OCI-LY1 (cell line): ENCODE measurements around the gene IL31.

Experiments
- H2AFZ ChIP-seq: fragments of 200-600 bp; sonication (generic), shearing (Covaris generic); 2 replicates; pipeline ENCODE4 v1.6.0; 2014; ENCODE audit warnings: antibody characterized with exemption, mild to moderate bottlenecking, low read length
- H3F3A ChIP-seq: fragments of 200-600 bp; sonication (generic), shearing (Covaris generic); 2 replicates; pipeline ENCODE4 v1.6.0; 2014; ENCODE audit warnings: mild to moderate bottlenecking, antibody characterized with exemption, low read length, moderate library complexity; ENCODE audit not compliant: insufficient read depth
- H3K27ac ChIP-seq: fragments of 200-600 bp; sonication (generic); 2 replicates; pipeline ENCODE4 v1.5.1; 2014; ENCODE audit warnings: low read length, mixed run types, mild to moderate bottlenecking, low read depth; ENCODE audit not compliant: poor library complexity, severe bottlenecking
- H3K27me3 ChIP-seq: fragments of 200-600 bp; sonication (generic); 2 replicates; pipeline ENCODE4 v1.6.0; 2014; ENCODE audit warnings: antibody characterized with exemption, mild to moderate bottlenecking, low read length, moderate library complexity; ENCODE audit not compliant: insufficient read depth
- H3K36me3 ChIP-seq: fragments of 200-600 bp; sonication (generic); 2 replicates; pipeline ENCODE4 v1.6.1; 2014; ENCODE audit warnings: mild to moderate bottlenecking, antibody characterized with exemption, low read length, moderate library complexity, mixed read lengths; ENCODE audit not compliant: insufficient read depth
- H3K4me1 ChIP-seq: fragments of 200-600 bp; sonication (generic); 2 replicates; pipeline ENCODE4 v1.5.1; 2014; ENCODE audit warnings: mild to moderate bottlenecking, low read length, moderate library complexity; ENCODE audit not compliant: insufficient read depth, severe bottlenecking
- H3K4me2 ChIP-seq: fragments of 200-600 bp; sonication (generic), shearing (Covaris generic); 2 replicates; pipeline ENCODE4 v1.6.1; 2014; ENCODE audit warnings: low read length
- H3K4me3 ChIP-seq: fragments of 200-600 bp; sonication (generic); 2 replicates; pipeline ENCODE4 v1.5.1; 2014; ENCODE audit warnings: low read length, low read depth, mild to moderate bottlenecking, mixed read lengths; ENCODE audit not compliant: poor library complexity, severe bottlenecking
- H3K79me2 ChIP-seq: fragments of 200-600 bp; shearing (Covaris generic); 2 replicates; pipeline ENCODE4 v1.6.1; 2016; ENCODE audit warnings: mixed run types, low read length, mixed read lengths; ENCODE audit not compliant: insufficient read depth
- H3K9ac ChIP-seq: fragments of 200-600 bp; sonication (generic), shearing (Covaris generic); 2 replicates; pipeline ENCODE4 v1.6.1; 2014; ENCODE audit warnings: mild to moderate bottlenecking, low read length, mixed read lengths
- H3K9me2 ChIP-seq: fragments of 200-600 bp; sonication (generic), shearing (Covaris generic); 2 replicates; pipeline ENCODE4 v1.6.1; 2014; ENCODE audit warnings: low read depth, mild to moderate bottlenecking, low read length, mixed read lengths
- H3K9me3 ChIP-seq: fragments of 200-600 bp; shearing (Covaris generic); 2 replicates; pipeline ENCODE4 v1.6.1; 2014; ENCODE audit warnings: low read length, mixed read lengths
- H4K20me1 ChIP-seq: fragments of 200-600 bp; sonication (generic), shearing (Covaris generic); 2 replicates; pipeline ENCODE4 v1.6.0; 2016; ENCODE audit warnings: mild to moderate bottlenecking, low read length; ENCODE audit not compliant: insufficient read depth
- CTCF ChIP-seq: fragments of 200-600 bp; sonication (generic), shearing (Covaris generic); IDR thresholded peaks from 2 replicates; pipeline ENCODE4 v1.5.1; 2017; ENCODE audit warnings: mild to moderate bottlenecking, antibody characterized with exemption, low read length, moderate library complexity, mixed read lengths
- EZH2 ChIP-seq: fragments of 200-600 bp; sonication (generic), shearing (Covaris generic); IDR thresholded peaks from 2 replicates; pipeline ENCODE4 v1.8.0; 2017; ENCODE audit warnings: borderline replicate concordance, mixed run types, mild to moderate bottlenecking, antibody characterized with exemption, low read length, moderate library complexity, mixed read lengths

Gene IL31

GRCh38 chr12:122172262-122172939 lies 1.6 kb downstream of the IL31 start:
- Histone ChIP-seq H3K36me3 (no peaks in the 10 kb centered on the region), H3K4me3 (no peak overlapping the region), H3K79me2 (no peaks in the 10 kb centered on the region), H3K4me1 (no peaks in the 10 kb centered on the region), H3K27ac (no peak overlapping the region), H2AFZ (no peak overlapping the region), H3K9me2 (no peaks in the 10 kb centered on the region), H3K9ac (no peak overlapping the region), H3K9me3 (no peaks in the 10 kb centered on the region), H3K27me3 (0 out of 2 replicates have a peak, but pooled peaks cover 10% of the 10 kb centered on the region), H4K20me1 (no peaks in the 10 kb centered on the region), H3F3A (no peaks in the 10 kb centered on the region), H3K4me2 (no peak overlapping the region)
- TF ChIP-seq CTCF: no peak
- no peak for TF ChIP-seq EZH2

- no peaks in the 10 kb centered on the region for H3K79me2 ChIP-seq
- H2AFZ ChIP-seq: no peak overlapping the region
- H3K9me3 ChIP-seq: no peaks in the 10 kb centered on the region
- 0 out of 2 replicates have a peak, but pooled peaks cover 10% of the 10 kb centered on the region for H3K27me3 ChIP-seq
- TF ChIP-seq EZH2: no peak
- no peak for TF ChIP-seq CTCF
- H3K4me3 ChIP-seq: no peak overlapping the region
- no peak overlapping the region for H3K9ac ChIP-seq
- no peaks in the 10 kb centered on the region for H3K9me2 ChIP-seq
- no peak overlapping the region for H3K27ac ChIP-seq
- H4K20me1 ChIP-seq: no peaks in the 10 kb centered on the region
- H3F3A ChIP-seq: no peaks in the 10 kb centered on the region
- H3K36me3 ChIP-seq: no peaks in the 10 kb centered on the region
- H3K4me2 ChIP-seq: no peak overlapping the region
- H3K4me1 ChIP-seq: no peaks in the 10 kb centered on the region
These were observed 2.6 kb downstream of the IL31 start for GRCh38 chr12:122171399-122171798.

DNA sequence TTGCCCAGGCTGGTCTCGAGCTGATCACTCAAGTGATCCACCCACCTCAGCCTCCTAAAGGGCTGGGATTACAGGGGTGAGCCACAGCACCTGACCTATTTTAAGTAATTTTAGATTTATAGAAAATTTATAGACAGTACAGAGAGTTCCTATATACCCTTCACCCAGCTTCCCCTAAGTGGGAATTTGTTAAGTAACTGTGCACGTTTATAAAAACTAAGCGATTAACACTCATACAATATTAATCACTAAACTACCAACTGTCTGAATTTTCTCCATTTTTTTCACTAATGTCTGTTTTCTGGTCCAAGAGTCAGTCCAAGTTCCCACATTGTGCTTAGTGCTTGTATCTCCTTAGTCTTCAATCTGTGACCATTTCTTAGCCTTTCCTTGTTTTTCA lies 5.5 kb downstream of the IL31 start:
- Histone ChIP-seq H3K27ac (no peak overlapping the region), H4K20me1 (no peaks in the 10 kb centered on the region), H2AFZ (no peak overlapping the region), H3K4me1 (no peaks in the 10 kb centered on the region), H3K4me3 (no peak overlapping the region), H3F3A (no peaks in the 10 kb centered on the region), H3K27me3 (0 out of 2 replicates have a peak, but pooled peaks cover 10% of the 10 kb centered on the region), H3K79me2 (no peaks in the 10 kb centered on the region), H3K9me3 (no peaks in the 10 kb centered on the region), H3K36me3 (no peaks in the 10 kb centered on the region), H3K4me2 (no peak overlapping the region), H3K9ac (no peak overlapping the region), H3K9me2 (no peaks in the 10 kb centered on the region)
- TF ChIP-seq EZH2 (no peak), CTCF (no peak)
